OCI-LY3 (cell line): ENCODE results near the gene ANXA3.

Experiments used
- H2AFZ ChIP-seq: fragments of 200-600, 300-600 bp; shearing (Covaris generic); 2 replicates; pipeline ENCODE4 v1.6.0; 2014; ENCODE audit warnings: antibody characterized with exemption, low read depth, low read length
- H3K27ac ChIP-seq: fragments of 200-600, 300-600 bp; sonication (generic); 2 replicates; pipeline ENCODE4 v1.5.1; 2014; ENCODE audit warnings: mild to moderate bottlenecking, low read length, moderate library complexity, mixed read lengths
- H3K27me3 ChIP-seq: fragments of 200-600, 300-600 bp; sonication (generic); 2 replicates; pipeline ENCODE4 v1.6.1; 2014; ENCODE audit warnings: low read depth, low read length, mixed read lengths
- H3K36me3 ChIP-seq: fragments of 200-600, 300-600 bp; sonication (generic); replicated peaks from 2 replicates; pipeline ENCODE3; 2014; ENCODE audit warnings: low read depth, low read length, mixed read lengths
- H3K4me1 ChIP-seq: fragments of 300-600, 200-600 bp; sonication (generic); 2 replicates; pipeline ENCODE4 v1.6.1; 2014; ENCODE audit warnings: low read length, mixed read lengths
- H3K4me2 ChIP-seq: fragments of 200-600, 300-600 bp; sonication (generic); 2 replicates; pipeline ENCODE4 v1.6.1; 2014; ENCODE audit warnings: low read length, mixed read lengths
- H3K4me3 ChIP-seq: fragments of 300-600, 200-600 bp; sonication (generic); 2 replicates; pipeline ENCODE4 v1.5.1; 2014; ENCODE audit warnings: antibody characterized with exemption, mild to moderate bottlenecking, low read length, moderate library complexity
- H3K79me2 ChIP-seq: fragments of 300-600, 200-600 bp; shearing (Covaris generic); 2 replicates; pipeline ENCODE4 v1.6.1; 2014; ENCODE audit warnings: mild to moderate bottlenecking, low read length, mixed read lengths
- H3K9ac ChIP-seq: fragments of 300-600, 200-600 bp; shearing (Covaris generic); 2 replicates; pipeline ENCODE4 v1.6.0; 2014; ENCODE audit warnings: mild to moderate bottlenecking, low read length, moderate library complexity
- H3K9me3 ChIP-seq: fragments of 200-600, 300-600 bp; shearing (Covaris generic); 2 replicates; pipeline ENCODE4 v1.6.1; 2014; ENCODE audit warnings: low read length, mixed read lengths; ENCODE audit not compliant: insufficient read depth
- H4K20me1 ChIP-seq: fragments of 200-600, 300-600 bp; sonication (generic); 2 replicates; pipeline ENCODE4 v1.6.1; 2016; ENCODE audit warnings: low read length, mixed read lengths; ENCODE audit not compliant: insufficient read depth
- CTCF ChIP-seq: fragments of 200-600, 300-600 bp; sonication (generic); IDR thresholded peaks from 2 replicates; pipeline ENCODE4 v1.5.1; 2014; ENCODE audit warnings: antibody characterized with exemption, low read length, low read depth
- EZH2phosphoT487 ChIP-seq: fragments of 200-600 bp; shearing (Covaris generic); IDR thresholded peaks from 2 replicates; pipeline ENCODE4 v1.6.1; 2018; ENCODE audit warnings: antibody characterized with exemption, mixed run types, low read depth

ANXA3 gene

GRCh38 chr4:78608684-78609083 is 57.1 kb downstream of the ANXA3 start:
- no peak for TF ChIP-seq EZH2phosphoT487
- TF ChIP-seq CTCF = no peak
- Histone ChIP-seq H3K9me3 (no peaks in the 10 kb centered on the region), H3K27ac (no peak overlapping the region), H3K36me3 (no peaks in the 10 kb centered on the region), H3K4me2 (no peak overlapping the region), H3K4me1 (peaks cover 37% of the 10 kb centered on the region), H3K4me3 (no peak overlapping the region), H2AFZ (no peak overlapping the region), H4K20me1 (no peaks in the 10 kb centered on the region), H3K27me3 (no peaks in the 10 kb centered on the region), H3K9ac (no peak overlapping the region), H3K79me2 (no peaks in the 10 kb centered on the region)

DNA sequence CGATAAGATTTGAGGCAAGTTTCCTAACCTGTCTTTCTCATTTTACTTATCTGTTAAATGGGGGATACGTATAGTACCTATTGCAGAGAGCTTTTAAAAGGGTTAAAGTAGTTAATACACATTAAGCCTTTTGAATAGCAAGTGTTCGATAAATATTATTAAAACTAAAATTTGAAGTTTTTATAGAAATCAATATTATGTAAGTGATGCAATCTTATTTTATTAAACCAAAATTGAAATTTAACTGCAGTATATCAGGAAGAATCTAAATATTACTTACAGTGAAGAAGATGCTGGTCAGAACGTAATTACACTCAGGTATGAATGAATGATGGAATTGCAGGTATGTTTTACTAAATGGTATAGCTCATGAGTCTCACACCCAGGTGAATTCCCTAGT is 58.0 kb downstream of the ANXA3 start:
- H2AFZ ChIP-seq = no peak overlapping the region
- no peak overlapping the region for H3K4me3 ChIP-seq
- no peak for TF ChIP-seq CTCF
- TF ChIP-seq EZH2phosphoT487 = no peak
- no peaks in the 10 kb centered on the region for H4K20me1 ChIP-seq
- no peak overlapping the region for H3K27ac ChIP-seq
- peaks cover 46% of the 10 kb centered on the region for H3K4me1 ChIP-seq
- no peak overlapping the region for H3K9ac ChIP-seq
- H3K27me3 ChIP-seq = no peaks in the 10 kb centered on the region
- H3K36me3 ChIP-seq = no peaks in the 10 kb centered on the region
- H3K79me2 ChIP-seq = no peaks in the 10 kb centered on the region
- no peak overlapping the region for H3K4me2 ChIP-seq
- no peaks in the 10 kb centered on the region for H3K9me3 ChIP-seq

DNA sequence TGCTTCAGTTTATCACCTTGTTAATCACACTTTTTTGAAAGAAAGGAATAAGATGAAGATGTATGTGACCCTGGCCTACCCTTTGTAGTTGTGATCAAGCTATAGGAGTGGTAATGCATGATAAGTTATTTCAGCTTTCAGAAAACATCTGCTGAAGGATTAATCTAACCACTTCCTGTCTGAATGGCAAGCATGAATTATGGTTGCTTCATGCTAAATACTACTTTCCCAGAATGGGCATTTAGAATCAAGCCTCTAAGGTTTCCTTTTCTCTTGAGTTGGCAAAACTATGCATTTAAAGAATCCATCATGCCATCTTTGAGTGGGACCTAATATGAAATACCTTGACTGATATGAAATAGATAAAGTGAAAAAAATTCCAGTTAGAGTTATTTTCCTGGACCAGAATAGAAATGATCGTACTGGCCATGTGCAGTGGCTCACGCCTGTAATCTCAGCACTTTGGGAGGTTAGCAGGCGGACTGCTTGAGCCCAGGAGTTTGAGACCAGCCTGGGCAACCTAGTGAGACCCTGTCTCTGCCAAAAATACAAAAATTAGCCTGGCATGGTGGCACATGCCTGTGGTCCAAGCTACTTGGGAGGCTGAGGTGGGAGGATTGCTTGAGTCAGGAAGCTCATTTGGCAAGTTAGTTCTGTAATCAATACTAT is 59.1 kb downstream of the ANXA3 start:
- Histone ChIP-seq H4K20me1 (no peaks in the 10 kb centered on the region), H3K9ac (no peak overlapping the region), H3K4me1 (peaks cover 53% of the 10 kb centered on the region), H3K9me3 (no peaks in the 10 kb centered on the region), H3K27me3 (no peaks in the 10 kb centered on the region), H3K4me2 (peak overlapping the region; percentile 52), H3K27ac (no peak overlapping the region), H3K36me3 (no peaks in the 10 kb centered on the region), H3K79me2 (no peaks in the 10 kb centered on the region), H3K4me3 (no peak overlapping the region), H2AFZ (0 out of 2 replicates have a peak overlapping the region, but pooled peaks have one; percentile 33)
- TF ChIP-seq EZH2phosphoT487 = no peak
- TF ChIP-seq CTCF = no peak

- H3K27ac ChIP-seq = no peak overlapping the region
- H3K36me3 ChIP-seq = no peaks in the 10 kb centered on the region
- no peaks in the 10 kb centered on the region for H4K20me1 ChIP-seq
- no peak overlapping the region for H2AFZ ChIP-seq
- H3K79me2 ChIP-seq = no peaks in the 10 kb centered on the region
- H3K9me3 ChIP-seq = no peaks in the 10 kb centered on the region
- no peak overlapping the region for H3K4me3 ChIP-seq
- no peaks in the 10 kb centered on the region for H3K27me3 ChIP-seq
- no peak overlapping the region for H3K9ac ChIP-seq
- no peak for TF ChIP-seq EZH2phosphoT487
- TF ChIP-seq CTCF = no peak
- H3K4me2 ChIP-seq = no peak overlapping the region
- peaks cover 51% of the 10 kb centered on the region for H3K4me1 ChIP-seq
Measured at GRCh38 chr4:78611215-78611558, 59.6 kb downstream of the ANXA3 start.
